Tibial nerve (tissue), 4 donors: ENCODE results near the gene ALLC.

Source experiments
- EP300 ChIP-seq, 2 donors: sonication (generic); formaldehyde crosslinking; IDR thresholded peaks; one replicate each; pipeline ENCODE4 v1.6.1; 2017; ENCODE audit warnings: antibody characterized with exemption in 2 of 2, mild to moderate bottlenecking in 1 of 2
- POLR2A ChIP-seq, 2 donors: fragments of 450-650 bp; IDR thresholded peaks; one replicate each; pipeline ENCODE4 v1.6.1; 2017; ENCODE audit warnings: antibody characterized with exemption in 2 of 2, mild to moderate bottlenecking in 2 of 2, moderate library complexity in 2 of 2
- TF ChIP-seq, protein P1 (sequence below), 5 experiments: fragments of 200-600 bp in 3 of 5; fragments of 450-650 bp in 2 of 5; sonication (generic) in 3 of 5; IDR thresholded peaks; one replicate each; pipeline ENCODE4 v1.5.1; 2016 to 2019; ENCODE audit warnings: antibody characterized with exemption in 5 of 5, mild to moderate bottlenecking in 3 of 5, moderate library complexity in 2 of 5

DNA sequence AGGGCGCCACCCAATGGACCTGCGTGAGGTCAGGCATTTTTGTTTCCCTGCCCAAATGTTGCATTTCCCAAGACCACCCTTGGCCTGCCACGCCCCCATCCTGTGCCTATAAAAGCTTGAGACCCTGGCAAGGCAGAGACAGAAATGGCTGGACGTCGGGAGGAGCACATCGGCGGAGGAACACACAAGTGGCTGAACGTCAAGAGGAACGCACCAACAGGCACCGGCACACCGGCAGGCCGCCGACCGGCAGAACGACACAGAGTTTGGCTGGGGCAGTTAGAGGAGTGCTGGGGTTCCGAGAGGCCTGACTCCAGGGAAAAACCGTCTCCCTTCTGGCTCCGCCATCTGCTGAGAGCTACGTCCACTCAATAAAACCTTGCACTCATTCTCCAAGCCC is 81.3 kb downstream of the ALLC start:
- TF ChIP-seq, protein P1, sequence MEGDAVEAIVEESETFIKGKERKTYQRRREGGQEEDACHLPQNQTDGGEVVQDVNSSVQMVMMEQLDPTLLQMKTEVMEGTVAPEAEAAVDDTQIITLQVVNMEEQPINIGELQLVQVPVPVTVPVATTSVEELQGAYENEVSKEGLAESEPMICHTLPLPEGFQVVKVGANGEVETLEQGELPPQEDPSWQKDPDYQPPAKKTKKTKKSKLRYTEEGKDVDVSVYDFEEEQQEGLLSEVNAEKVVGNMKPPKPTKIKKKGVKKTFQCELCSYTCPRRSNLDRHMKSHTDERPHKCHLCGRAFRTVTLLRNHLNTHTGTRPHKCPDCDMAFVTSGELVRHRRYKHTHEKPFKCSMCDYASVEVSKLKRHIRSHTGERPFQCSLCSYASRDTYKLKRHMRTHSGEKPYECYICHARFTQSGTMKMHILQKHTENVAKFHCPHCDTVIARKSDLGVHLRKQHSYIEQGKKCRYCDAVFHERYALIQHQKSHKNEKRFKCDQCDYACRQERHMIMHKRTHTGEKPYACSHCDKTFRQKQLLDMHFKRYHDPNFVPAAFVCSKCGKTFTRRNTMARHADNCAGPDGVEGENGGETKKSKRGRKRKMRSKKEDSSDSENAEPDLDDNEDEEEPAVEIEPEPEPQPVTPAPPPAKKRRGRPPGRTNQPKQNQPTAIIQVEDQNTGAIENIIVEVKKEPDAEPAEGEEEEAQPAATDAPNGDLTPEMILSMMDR (IDR thresholded peaks at IDR 0.05) = no peak
- TF ChIP-seq POLR2A (IDR thresholded peaks at IDR 0.05) (no peak), EP300 (IDR thresholded peaks at IDR 0.05) (no peak)
